WTC11 (cell line): Measurements from ENCODE around the gene CARD9.

Experiments
- AFF4 ChIP-seq: sonication (generic); formaldehyde crosslinking; IDR thresholded peaks from 2 replicates; pipeline ENCODE4 v1.8.1; 2023; ENCODE audit warnings: mild to moderate bottlenecking, missing genetic modification reagents, borderline replicate concordance
- CTCF ChIP-seq: fragments of 200-600 bp; IDR thresholded peaks from 2 replicates; pipeline ENCODE4 v1.8.0; 2022; ENCODE audit warnings: antibody characterized with exemption
- ESRRA ChIP-seq: sonication (generic); formaldehyde crosslinking; IDR thresholded peaks from 2 replicates; pipeline ENCODE4 v1.8.1; 2022; ENCODE audit warnings: mild to moderate bottlenecking, missing genetic modification reagents, borderline replicate concordance
- FOXP1 ChIP-seq: sonication (generic); formaldehyde crosslinking; IDR thresholded peaks from 2 replicates; pipeline ENCODE4 v1.8.0; 2022; ENCODE audit warnings: missing genetic modification reagents, mild to moderate bottlenecking, moderate library complexity, borderline replicate concordance
- GABPB1 ChIP-seq: sonication (generic); formaldehyde crosslinking; IDR thresholded peaks from 2 replicates; pipeline ENCODE4 v1.8.1; 2023; ENCODE audit warnings: mild to moderate bottlenecking, missing genetic modification reagents
- ZNF396 ChIP-seq: fragments of 250-450 bp; sonication (Bioruptor Pico); IDR thresholded peaks from 2 replicates; pipeline ENCODE4 v1.8.0; 2021; ENCODE audit warnings: mild to moderate bottlenecking, moderate library complexity, borderline replicate concordance
- ZNF416 ChIP-seq: fragments of 250-450 bp; sonication (Bioruptor Pico); IDR thresholded peaks from 2 replicates; pipeline ENCODE4 v1.9.0; 2021; ENCODE audit warnings: mild to moderate bottlenecking, inconsistent platforms
- TF ChIP-seq, protein P1 (sequence below): sonication (generic); formaldehyde crosslinking; conservative IDR thresholded peaks from 2 replicates; pipeline ENCODE4 v1.8.1; 2022; ENCODE audit warnings: mild to moderate bottlenecking, missing genetic modification reagents

- no peak for TF ChIP-seq CTCF
- no peak for TF ChIP-seq FOXP1
- TF ChIP-seq ESRRA: no peak
- TF ChIP-seq ZNF396 (CRISPR knock-in tag): no peak
- no peak for TF ChIP-seq AFF4 (CRISPR knock-in tag)
- no peak for TF ChIP-seq ZNF416
- no peak for TF ChIP-seq GABPB1 (CRISPR knock-in tag)
- TF ChIP-seq, protein P1, sequence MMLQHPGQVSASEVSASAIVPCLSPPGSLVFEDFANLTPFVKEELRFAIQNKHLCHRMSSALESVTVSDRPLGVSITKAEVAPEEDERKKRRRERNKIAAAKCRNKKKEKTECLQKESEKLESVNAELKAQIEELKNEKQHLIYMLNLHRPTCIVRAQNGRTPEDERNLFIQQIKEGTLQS (CRISPR knock-in tag): no peak
These were observed 21.5 kb upstream of the CARD9 start for GRCh38 chr9:136395020-136395340.
